K562 (cell line): ENCODE results near the gene SERTM2. TPM values are rescaled to one million over a fixed set of nuclear protein-coding genes. Genes with fewer than 3 reads are reported as not detected.

ENCODE experiments used
- ATAC-seq: fragments of 200-7000 bp; cut with Tn5 transposase; 3 replicates; pipeline ENCODE4 v1.9.1; 2020; ENCODE audit warnings: moderate library complexity
- Bru-seq: library from RNA; stranded (reverse); fragments of 400-500 nt; gene quantifications from one replicate; lab custom pipeline; 2021; lab: Mats Ljungman, UMichigan
- BruChase-seq, 2 experiments: library from RNA; stranded (reverse); fragments of 400-500 nt; gene quantifications; one replicate each; lab custom pipeline; 2021; lab: Mats Ljungman, UMichigan
- BruUV-seq: library from RNA; stranded (reverse); fragments of 400-500 nt; replicated peaks from 2 replicates; lab custom pipeline; 2021; lab: Mats Ljungman, UMichigan
- CTCF ChIA-PET: fragments of 300-600 bp; formaldehyde crosslinking; extraction: SDS; loops from one replicate; lab custom pipeline; 2021; ENCODE audit warnings: low intra/inter-chr PET ratio; lab: Yijun Ruan, JAX
- POLR2A ChIA-PET: fragments of 300-600, 350-650 bp; sonication (Branson Sonifier 250); formaldehyde crosslinking; extraction: SDS; loops from one replicate; lab custom pipeline; 2021; ENCODE audit warnings: antibody characterized with exemption, inconsistent platforms; lab: Yijun Ruan, JAX
- DNase-seq, 4 experiments: peaks; one replicate each; pipeline versions ENCODE4 v3.0.0 to v3.0.0-alpha.2; 2011 to 2018; ENCODE audit warnings: low spot score in 3 of 4, mixed read lengths in 3 of 4; ENCODE audit errors: extremely low read depth in 1 of 4
- FAIRE-seq: peaks from 2 replicates; lab custom pipeline; 2011; peaks lifted over from hg19 to GRCh38; lab: Jason Lieb, UNC
- H2AFZ ChIP-seq: 2 replicates; pipeline ENCODE4 v1.6.0; 2011; ENCODE audit warnings: low read depth, low read length, control low read depth, inconsistent platforms
- H3K27ac ChIP-seq: fragments of 200-600 bp; 3 replicates; pipeline ENCODE4 v1.8.0; 2011; ENCODE audit warnings: low read depth, mild to moderate bottlenecking, control low read depth, inconsistent platforms, low read length, moderate library complexity, mixed read lengths; ENCODE audit errors: extremely low read depth
- H3K27me3 ChIP-seq, 2 experiments: fragments of 300-600 bp in 1 of 2; 2 replicates in 1 of 2; 3 replicates in 1 of 2; pipeline versions ENCODE4 v1.6.0 to v1.8.0; 2011; ENCODE audit warnings: inconsistent platforms in 2 of 2, low read length in 2 of 2, mild to moderate bottlenecking in 1 of 2, mixed read lengths in 1 of 2, moderate library complexity in 1 of 2; ENCODE audit not compliant: control insufficient read depth in 2 of 2, insufficient read depth in 2 of 2
- H3K36me3 ChIP-seq: fragments of 300-600 bp; 3 replicates; pipeline ENCODE4 v1.8.0; 2011; ENCODE audit warnings: mild to moderate bottlenecking, low read length, inconsistent platforms; ENCODE audit not compliant: control insufficient read depth, insufficient read depth
- H3K4me1 ChIP-seq, 2 experiments: fragments of 200-600 bp in 1 of 2; replicated peaks in 1 of 2; 2 replicates in 1 of 2; 3 replicates in 1 of 2; pipeline versions ENCODE4 v1.5.1 to v1.8.0; 2011; ENCODE audit warnings: inconsistent platforms in 2 of 2, low read length in 2 of 2, mild to moderate bottlenecking in 1 of 2, mixed read lengths in 1 of 2, moderate library complexity in 1 of 2; ENCODE audit not compliant: control insufficient read depth in 2 of 2, insufficient read depth in 2 of 2
- H3K4me2 ChIP-seq: 2 replicates; pipeline ENCODE4 v1.6.1; 2011; ENCODE audit warnings: low read length, control low read depth, inconsistent platforms, mixed read lengths; ENCODE audit not compliant: insufficient read depth
- H3K4me3 ChIP-seq: fragments of 200-600 bp; sonication (generic), shearing (Covaris generic); 2 replicates; pipeline ENCODE4 v1.5.1; 2016; ENCODE audit warnings: control low read depth, inconsistent platforms
- H3K79me2 ChIP-seq: fragments of 200-600 bp; 3 replicates; pipeline ENCODE4 v1.8.0; 2011; ENCODE audit warnings: low read length, inconsistent platforms; ENCODE audit not compliant: control insufficient read depth, insufficient read depth
- H3K9ac ChIP-seq, 2 experiments: 2 replicates each; pipeline versions ENCODE4 v1.6.0 to v1.6.1; 2011; ENCODE audit warnings: low read depth in 2 of 2, low read length in 2 of 2, control low read depth in 1 of 2, inconsistent platforms in 1 of 2, mild to moderate bottlenecking in 1 of 2, mixed read lengths in 1 of 2; ENCODE audit not compliant: insufficient read depth in 1 of 2
- H3K9me1 ChIP-seq: one replicate; pipeline ENCODE4 v1.6.0; 2011; ENCODE audit warnings: inconsistent platforms, mild to moderate bottlenecking, low read length, moderate library complexity; ENCODE audit not compliant: control insufficient read depth, insufficient read depth
- H3K9me3 ChIP-seq: replicated peaks from 2 replicates; pipeline ENCODE4 v1.5.1; 2011; ENCODE audit warnings: low read depth, low read length, inconsistent platforms; ENCODE audit not compliant: control insufficient read depth, insufficient read depth
- H4K20me1 ChIP-seq: replicated peaks from 2 replicates; pipeline ENCODE4 v1.6.1; 2011; ENCODE audit warnings: low read length, inconsistent platforms, mixed read lengths; ENCODE audit not compliant: control insufficient read depth, insufficient read depth
- FOSL1 ChIP-seq: fragments of 200-800 bp; sonication (Bioruptor generic); conservative IDR thresholded peaks from 2 replicates; pipeline ENCODE4 v1.6.1; 2016; ENCODE audit warnings: missing genetic modification characterization, missing compliant biosample characterization
- SPI1 ChIP-seq: IDR thresholded peaks from 2 replicates; pipeline ENCODE4 v1.6.1; 2011; ENCODE audit warnings: low read depth, low read length, control low read depth, borderline replicate concordance
- TBP ChIP-seq: optimal IDR thresholded peaks from 2 replicates; pipeline ENCODE3; 2011; ENCODE audit warnings: low read depth, low read length, improper control_type of control experiment
- ZNF408 ChIP-seq: fragments of 250-450 bp; sonication (Bioruptor Pico); IDR thresholded peaks from 2 replicates; pipeline ENCODE4 v1.4.0; 2020; ENCODE audit warnings: low read depth, mild to moderate bottlenecking, moderate library complexity
- ZNF79 ChIP-seq: fragments of 250-450 bp; sonication (Bioruptor Pico); IDR thresholded peaks from 2 replicates; pipeline ENCODE4 v1.4.0; 2020; ENCODE audit warnings: low read depth, mild to moderate bottlenecking, moderate library complexity
- WGBS: fragments of 100-300 bp; shearing (Covaris generic); methylation state at CpG from one replicate; pipeline ENCODE4 v1.1.6; 2016; ENCODE audit warnings: low coverage, mixed read lengths; ENCODE audit not compliant: insufficient coverage; ENCODE audit errors: missing lambda C conversion rate; 5-methylcytosine and 5-hydroxymethylcytosine counted together
- in situ Hi-C: fragments of 300-500 bp; cut with MboI; formaldehyde crosslinking; loops from 4 replicates; pipeline ENCODE4 v1.15.0; 2018; ENCODE audit warnings: inconsistent platforms, mixed read lengths
- intact Hi-C: fragments of 100-400 bp; cut with micrococcal nuclease; formaldehyde crosslinking; loops from 2 replicates; pipeline ENCODE4 v1.14.2; 2022
- long read RNA-seq, 3 experiments: library from polyadenylated mRNA in 2 of 3; library from RNA in 1 of 3; unstranded in 2 of 3; stranded (forward) in 1 of 3; transcript quantifications; one replicate each; pipeline ENCODE4 v2.0.0, GENCODE V29; 2019 to 2022
- polyA minus RNA-seq, 3 experiments: library from RNA; depleted of rRNA, polyadenylated mRNA; stranded (reverse); fragments of >200 nt; gene quantifications; 2 replicates each; pipeline ENCODE4 v1.2.3, GENCODE V29; 2011
- polyA plus RNA-seq, 8 experiments: library from polyadenylated mRNA; depleted of rRNA in 4 of 8; stranded (reverse) in 5 of 8; unstranded in 3 of 8; fragments of >200 nt; fragmentation: Nextera tagmentation in 2 of 8; fragmentation: Illumina TruSeq in 1 of 8; extraction: Ambion mirVana in 2 of 8; extraction: Trizol in 1 of 8; gene quantifications; 2 replicates each; pipeline versions ENCODE4 v1.2.1 to v1.2.3, GENCODE V29; 2011 to 2014; ENCODE audit warnings: inconsistent platforms in 1 of 8, missing spikeins in 1 of 8
- total RNA-seq, 7 experiments: library from RNA; depleted of rRNA in 6 of 7; stranded (reverse); fragments of >200 nt in 6 of 7; fragmentation: Illumina TruSeq in 2 of 7; extraction: Trizol in 2 of 7; gene quantifications; 2 replicates each; pipeline versions ENCODE4 v1.2.1 to v1.2.3, GENCODE V29; 2011 to 2021; ENCODE audit warnings: low replicate concordance in 1 of 7

Gene SERTM2
- not detected in 2 replicates for total RNA-seq (2011; cell fraction: chromatin; rRNA removed; ENCODE audit: low replicate concordance)
- total RNA-seq (2011; cell fraction: nucleolus; rRNA removed), result not detected in 2 replicates
- not detected in 2 replicates for total RNA-seq (2011; cell fraction: nucleoplasm; rRNA removed)
- total RNA-seq (2014; rRNA removed), result not detected in 2 replicates
- total RNA-seq (2014; rRNA removed; fragmentation: Illumina TruSeq; extraction: Trizol), result 0.03 and 0.04 TPM in 2 replicates
- 0.08 TPM in 1 of 2 replicates, not detected in the other for total RNA-seq (2015; rRNA removed; fragmentation: Illumina TruSeq; extraction: Trizol)
- total RNA-seq (2021), result not detected in 2 replicates
- polyA plus RNA-seq (2011; rRNA removed), result 0.35 and 0.37 TPM in 2 replicates
- 0.01 and 0.06 TPM in 2 replicates for polyA plus RNA-seq (2011; cell fraction: cytosol; rRNA removed)
- 0.23 and 0.67 TPM in 2 replicates for polyA plus RNA-seq (2011; cell fraction: nucleus; rRNA removed)
- 0.04 and 0.07 TPM in 2 replicates for polyA plus RNA-seq (2012)
- polyA plus RNA-seq (2014; fragmentation: Illumina TruSeq; extraction: Trizol), result 0.04 TPM in 1 of 2 replicates, not detected in the other
- under 1 TPM; 0.01 to 0.04 TPM for polyA plus RNA-seq (2014; fragmentation: Nextera tagmentation; extraction: Ambion mirVana)
- polyA plus RNA-seq (2014; rRNA removed), result 0.08 and 0.11 TPM in 2 replicates
- polyA minus RNA-seq (2011; rRNA and poly(A)+ RNA removed), result 0.07 and 0.09 TPM in 2 replicates
- polyA minus RNA-seq (2011; cell fraction: cytosol; rRNA and poly(A)+ RNA removed), result not detected in 2 replicates
- 0.13 and 1.3 TPM in 2 replicates for polyA minus RNA-seq (2011; cell fraction: nucleus; rRNA and poly(A)+ RNA removed)
- Bru-seq, nascent RNA, result not detected
- BruChase-seq, experiment 1, labeled RNA remaining after a 2-hour chase, result not detected
- not detected for BruChase-seq, experiment 2, labeled RNA remaining after a 6-hour chase
- long read RNA-seq, experiment 1, result 0 reads
- long read RNA-seq, experiment 2, result 0 reads
- long read RNA-seq, experiment 3, result 0 reads

GRCh38 chrX:111511477-111511876 lies at the start of gene SERTM2:
Gene SERTM2 (plus strand): TSS chrX:111511645. CDS start chrX:111518858, 7,213 bp downstream.
- in situ Hi-C loops, result no loop called here
- Histone ChIP-seq H3K4me3 (no peak within 1 kb of the TSS), H4K20me1 (no peaks in the 10 kb centered on the region), H3K79me2 (no peaks in the 10 kb centered on the region), H3K27ac (no peak within 1 kb of the TSS), H3K9me1 (no peaks in the 10 kb centered on the region), H2AFZ (no peak within 1 kb of the TSS), H3K9me3 (no peaks in the 10 kb centered on the region), H3K4me1 (no peaks in the 10 kb centered on the region), H3K4me2 (no peak within 1 kb of the TSS)
- ChIA-PET POLR2A (interaction anchor here (0.6 to 1.5 kb wide), 2 partner anchors 18 to 89 kb away, joined by 3 read pairs; no protein-coding TSS in a partner anchor), CTCF (no interaction called here)
- DNase-seq (peak in 2 of 4 experiments; percentile 5 to 12), ATAC-seq (peak; percentile 77)
- WGBS, result 0% methylated on average over 2 of the region's 3 CpGs
- TF ChIP-seq ZNF408 (CRISPR knock-in tag) (no peak), SPI1 (peak; percentile 97), TBP (no peak), FOSL1 (0 out of 2 replicates have a peak, but pooled peaks have one; percentile 27), ZNF79 (no peak)
- TF ChIP-seq, all 486 proteins: peak for 2
- intact Hi-C loops, result no loop called here
- Histone ChIP-seq H3K36me3 (no peaks in the 10 kb centered on the region), H3K9ac (no peak within 1 kb of the TSS), H3K27me3 (no peaks in the 10 kb centered on the region; a peak in 1 of 5 replicates)
- no TSS peak for BruUV-seq
- FAIRE-seq, result no peak
